GM21786 (cell line): ENCODE data around the gene DPYSL5.
"Not testable (repeated sequence)": the region's sequence is repeated elsewhere in the genome, so short reads cannot be mapped to it uniquely, and the experiment has no call there.

Experiments
- ATAC-seq: cut with Tn5 transposase; IDR thresholded peaks from one replicate; pipeline ENCODE4 v1.9.1; 2021; ENCODE audit not compliant: unreplicated experiment

DPYSL5 gene

DNA sequence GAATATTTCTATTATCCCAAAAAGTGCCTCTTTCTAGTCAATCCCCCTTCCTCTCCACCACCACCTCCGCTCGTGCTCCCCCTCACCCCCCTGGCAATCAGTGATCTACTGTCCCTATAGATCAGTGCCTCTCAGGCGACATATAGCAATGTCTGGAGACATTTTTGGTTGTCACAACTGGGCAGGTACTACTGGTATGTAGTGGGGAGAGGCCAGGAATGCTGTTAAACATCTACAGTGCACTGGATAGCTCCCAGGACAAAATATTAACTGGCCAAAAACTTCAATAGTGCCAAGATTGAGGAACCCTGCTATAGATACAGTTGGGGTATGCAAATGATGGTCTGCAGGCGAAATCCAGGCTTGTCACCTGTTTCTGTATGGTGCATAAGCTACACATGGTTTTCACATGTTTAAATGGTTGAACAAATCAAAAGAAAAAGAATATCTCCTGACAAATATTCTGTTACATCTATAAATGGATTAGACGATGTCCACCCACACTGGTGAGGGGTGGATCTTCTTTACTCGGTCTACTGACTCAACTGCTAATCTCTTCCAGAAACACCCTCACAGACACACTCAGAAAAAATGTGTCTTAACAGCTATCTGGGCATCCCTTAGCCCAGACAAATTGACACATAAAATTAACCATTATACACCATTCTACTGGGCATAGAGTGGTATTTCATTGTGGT is 25.5 kb downstream of the DPYSL5 start:
- no peak for ATAC-seq

DNA sequence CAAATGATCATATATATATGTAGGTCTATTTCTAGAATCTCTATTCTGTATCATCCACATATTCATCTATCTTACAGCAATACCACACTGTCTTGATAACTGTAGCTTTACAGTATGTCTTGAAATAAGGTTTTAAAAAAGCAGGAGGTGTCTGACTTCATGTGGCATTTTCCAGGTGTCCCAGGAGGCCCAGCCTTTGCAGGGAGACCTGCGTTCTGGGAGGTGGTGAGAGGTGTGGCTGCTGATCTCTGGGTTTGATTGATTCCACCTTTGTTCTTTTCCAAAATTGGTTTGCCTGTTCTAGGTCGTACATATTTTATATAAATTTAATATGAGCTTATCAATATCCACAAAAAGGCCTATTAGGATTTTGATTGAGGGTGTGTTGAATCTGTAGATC is 26.6 kb downstream of the DPYSL5 start:
- ATAC-seq: no peak

DNA sequence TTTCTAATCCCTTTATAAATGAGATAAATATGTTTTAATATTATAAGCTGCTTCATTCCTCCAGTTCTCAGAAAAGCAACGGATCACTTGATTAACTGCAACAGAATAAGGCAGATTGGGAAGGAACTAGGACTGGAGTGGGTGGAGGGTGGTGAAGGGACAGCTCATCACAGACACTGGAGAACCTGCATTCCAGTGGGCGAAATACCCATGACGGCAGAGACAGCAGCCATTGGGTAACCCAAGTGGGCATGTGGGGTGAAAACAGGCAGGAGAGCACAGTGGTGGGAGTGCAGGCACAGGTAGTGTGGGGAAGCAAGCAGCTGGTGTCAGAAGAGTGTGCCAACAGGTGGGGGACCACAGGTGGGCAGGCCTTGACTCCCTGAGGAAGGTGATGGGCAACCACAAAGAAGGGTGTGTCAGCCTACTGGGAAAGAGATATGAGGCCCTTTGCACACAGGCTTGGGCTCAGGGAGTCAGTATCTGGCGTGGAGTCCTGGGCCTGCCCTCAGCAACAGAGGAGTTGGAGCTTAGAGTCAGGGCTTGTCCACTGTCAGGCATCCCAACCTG is 27.2 kb downstream of the DPYSL5 start:
- ATAC-seq: no peak

GRCh38 chr2:26875808-26876207 is 27.9 kb downstream of the DPYSL5 start:
- ATAC-seq: no peak

GRCh38 chr2:26876260-26876659 is 28.3 kb downstream of the DPYSL5 start:
- ATAC-seq: no peak

DNA sequence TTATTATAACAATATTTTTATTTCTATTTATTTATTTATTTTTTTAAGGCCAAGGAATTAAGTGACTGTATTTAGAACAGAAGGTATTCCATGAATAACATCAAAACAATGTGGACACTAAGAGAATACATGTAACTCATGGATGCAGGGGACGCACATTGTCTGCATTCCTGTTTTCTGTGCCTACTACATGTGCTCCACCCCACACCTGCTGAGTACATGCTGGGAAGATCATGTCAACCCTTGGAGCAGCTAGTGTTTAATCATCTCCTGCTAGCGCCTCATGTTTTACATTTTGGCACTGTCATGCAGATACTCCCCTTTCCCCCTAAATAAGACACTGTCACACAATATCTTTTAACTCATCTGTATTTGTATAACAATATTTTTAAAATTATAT is 29.3 kb downstream of the DPYSL5 start:
- no peak for ATAC-seq

GRCh38 chr2:26880161-26880560 is 32.2 kb downstream of the DPYSL5 start:
- no peak for ATAC-seq

DNA sequence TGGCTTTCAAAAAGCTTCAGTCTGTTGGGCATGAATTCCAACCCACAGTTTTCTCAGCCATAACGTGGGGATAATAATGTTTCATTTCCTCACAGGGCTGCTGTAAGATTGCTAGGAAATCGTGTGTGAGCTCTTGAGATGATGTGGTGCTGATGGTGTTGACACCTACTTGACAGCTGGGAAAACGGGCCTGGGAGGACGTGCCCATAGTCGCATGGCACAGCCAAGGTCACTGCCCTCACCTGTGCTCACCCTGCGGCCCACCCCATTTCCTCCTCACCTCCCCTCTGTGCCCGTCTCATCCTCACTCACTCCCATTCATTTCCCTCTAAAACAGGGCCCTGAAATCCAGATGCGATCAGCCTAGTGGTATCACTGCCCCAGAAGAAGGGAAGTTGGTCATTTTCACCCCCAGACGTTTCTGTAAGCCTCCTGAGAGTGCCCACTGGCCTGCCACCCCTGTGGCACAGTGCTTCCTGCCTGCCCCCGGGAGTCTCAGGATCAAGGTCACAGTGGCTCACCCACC is 33.0 kb downstream of the DPYSL5 start:
- ATAC-seq: no peak

GRCh38 chr2:26882220-26882619 is 34.3 kb downstream of the DPYSL5 start:
- not testable (repeated sequence) for ATAC-seq

DNA sequence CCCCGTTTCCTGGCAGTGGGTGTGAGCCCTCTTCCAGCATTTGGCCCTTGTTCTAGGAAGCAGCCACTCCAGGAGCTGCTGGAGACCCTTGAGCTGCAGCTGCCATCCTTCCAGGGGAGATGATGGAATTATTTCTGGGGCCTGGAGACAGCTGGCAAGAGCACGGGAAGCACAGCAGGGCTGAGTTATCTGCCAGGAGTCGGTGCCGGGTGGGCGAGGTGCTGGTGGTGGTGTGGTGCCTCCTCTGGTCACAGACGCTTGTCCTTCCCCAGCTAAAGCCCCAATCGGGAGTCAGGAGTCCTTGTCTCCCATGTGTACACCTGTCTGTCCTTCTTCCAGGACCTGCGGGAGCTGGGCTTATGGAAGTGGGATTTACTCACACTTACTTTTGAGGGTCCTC is 36.0 kb downstream of the DPYSL5 start:
- ATAC-seq: no peak

GRCh38 chr2:26884486-26884885 is 36.6 kb downstream of the DPYSL5 start:
- ATAC-seq: no peak

DNA sequence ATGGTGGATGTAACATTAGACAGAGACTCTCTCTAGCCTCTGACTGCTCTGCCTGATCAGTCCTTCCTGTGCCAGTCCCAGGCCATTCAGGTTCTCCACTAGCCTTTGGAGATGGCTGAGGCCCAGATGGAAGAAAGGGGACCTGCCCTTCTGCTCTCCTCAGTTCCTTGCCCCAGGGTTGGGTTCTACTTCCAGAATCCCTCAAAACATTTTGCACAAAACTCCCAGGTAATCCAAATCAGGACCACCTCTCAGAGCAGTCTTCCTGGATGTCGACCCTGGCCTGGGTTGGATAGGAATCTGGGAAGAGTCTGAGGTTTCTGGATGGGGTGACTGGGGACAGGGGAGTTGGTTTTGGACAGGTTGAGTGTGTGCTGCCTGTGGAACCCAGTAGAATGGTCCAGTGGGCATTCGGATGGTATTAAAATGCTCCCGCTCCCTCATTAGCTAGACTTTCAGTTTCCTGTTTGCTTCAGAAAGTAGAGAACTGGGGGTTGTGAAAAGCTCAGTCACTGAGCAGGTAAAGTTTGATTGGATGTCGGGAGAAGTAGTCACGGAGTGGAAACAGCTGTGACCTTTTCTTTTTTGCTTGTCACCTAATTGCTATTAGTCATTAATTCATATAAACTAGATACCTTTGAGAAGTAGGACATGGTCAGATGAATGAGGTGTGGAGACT is 37.9 kb downstream of the DPYSL5 start:
- ATAC-seq: no peak

- ATAC-seq: no peak
These were observed 38.8 kb downstream of the DPYSL5 start for GRCh38 chr2:26886736-26887135.

GRCh38 chr2:26887151-26887550 is 39.2 kb downstream of the DPYSL5 start:
- ATAC-seq: no peak

DNA sequence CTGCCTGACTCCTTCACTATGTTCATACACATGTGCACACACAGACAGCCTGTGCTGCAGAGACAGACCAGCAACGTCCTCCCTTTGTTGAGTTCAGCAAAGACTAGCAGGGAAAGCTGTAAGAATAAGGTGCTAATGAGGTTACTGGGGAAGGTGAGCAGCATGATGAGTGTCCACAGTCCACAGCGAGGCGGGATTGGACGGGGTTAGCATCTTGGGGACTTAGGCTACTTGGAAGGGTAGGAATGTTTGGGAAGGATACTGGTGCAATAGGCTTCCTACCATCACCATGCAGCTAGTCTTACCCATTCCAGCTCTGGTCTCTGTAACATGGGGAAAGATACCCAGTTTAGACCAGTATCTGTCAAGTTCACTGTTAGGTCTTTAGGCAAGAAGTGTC is 41.9 kb downstream of the DPYSL5 start:
- ATAC-seq: no peak

GRCh38 chr2:26890341-26891000 is 42.5 kb downstream of the DPYSL5 start:
- no peak for ATAC-seq

- no peak for ATAC-seq
These were observed 44.2 kb downstream of the DPYSL5 start for GRCh38 chr2:26892133-26892532.

- no peak for ATAC-seq
These were observed 45.1 kb downstream of the DPYSL5 start for GRCh38 chr2:26892922-26893524.

DNA sequence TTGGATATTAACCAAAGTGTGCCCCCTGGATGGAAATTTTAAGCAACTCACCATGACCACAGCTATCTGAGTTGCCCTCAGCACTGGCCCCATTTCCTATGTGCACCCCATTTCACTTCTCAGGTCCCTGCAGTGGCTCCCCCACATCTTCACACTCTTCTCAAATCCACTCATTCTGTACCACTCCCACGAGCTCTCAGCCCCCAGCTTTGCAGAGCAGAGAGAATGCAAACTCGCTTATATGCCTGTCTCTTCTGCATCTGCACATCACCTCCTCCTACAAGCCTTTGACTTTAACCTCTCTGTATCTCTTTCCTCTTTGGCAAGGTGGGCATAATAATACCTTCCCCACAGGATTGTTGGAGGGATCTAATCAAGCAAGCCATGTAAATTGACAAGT is 46.2 kb downstream of the DPYSL5 start:
- ATAC-seq: no peak

DNA sequence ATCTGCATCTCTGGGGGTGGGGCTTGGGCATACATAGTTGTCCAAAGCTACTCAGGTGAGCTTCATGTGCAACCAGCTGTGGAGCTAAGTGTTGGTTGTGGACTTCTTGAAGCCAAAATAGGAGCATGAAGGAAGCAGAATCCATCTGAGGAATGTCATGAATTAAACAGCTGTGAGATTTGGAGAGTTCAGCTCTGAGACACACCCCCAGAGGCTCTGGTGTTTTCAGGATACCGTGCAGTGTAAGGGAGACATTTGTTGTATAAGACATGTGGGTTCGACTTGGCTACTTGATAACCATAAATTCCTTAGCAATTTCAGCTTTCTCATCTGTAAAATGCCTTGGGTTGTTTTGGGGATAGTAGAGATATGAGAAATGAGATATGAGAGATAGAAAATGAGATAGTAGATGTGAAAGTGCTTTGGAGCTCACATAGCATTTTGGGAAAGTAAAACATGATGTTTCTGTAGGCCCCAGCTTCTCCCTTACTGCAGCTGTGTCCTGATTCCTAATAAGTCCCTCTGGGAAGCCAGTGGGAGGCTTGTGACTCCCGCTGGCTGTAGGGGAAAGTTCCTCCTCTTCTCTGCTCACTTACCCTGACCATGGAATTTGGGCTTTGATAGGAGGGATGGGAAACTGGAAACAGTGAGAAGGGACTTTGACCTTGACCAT is 50.0 kb downstream of the DPYSL5 start:
- no peak for ATAC-seq
